Neural cell (in vitro differentiated cells): ENCODE measurements around the gene UTY. TPM values are rescaled to one million over a fixed set of nuclear protein-coding genes. Genes with fewer than 3 reads are reported as not detected.

Experiments used
- H2AFZ ChIP-seq: fragments of 200-600, 300-800 bp; sonication (generic), shearing (Covaris generic); 2 replicates; pipeline ENCODE4 v1.6.0; 2014; ENCODE audit warnings: low read depth, mild to moderate bottlenecking, antibody characterized with exemption, low read length, moderate library complexity
- H3F3A ChIP-seq: fragments of 200-600 bp; shearing (Covaris generic); 2 replicates; pipeline ENCODE4 v1.6.1; 2016; ENCODE audit warnings: mild to moderate bottlenecking, moderate library complexity, mixed read lengths, antibody characterized with exemption, low read length; ENCODE audit not compliant: insufficient read depth, poor library complexity, severe bottlenecking
- H3K27ac ChIP-seq: fragments of 200-600, 300-800 bp; sonication (generic), shearing (Covaris generic); 2 replicates; pipeline ENCODE4 v1.5.1; 2014; ENCODE audit warnings: mild to moderate bottlenecking, low read length, moderate library complexity
- H3K27me3 ChIP-seq: fragments of 300-800, 200-600 bp; sonication (generic), shearing (Covaris generic); 2 replicates; pipeline ENCODE4 v1.6.0; 2014; ENCODE audit warnings: mild to moderate bottlenecking, low read depth, low read length, moderate library complexity; ENCODE audit not compliant: insufficient read depth
- H3K36me3 ChIP-seq: fragments of 300-800, 200-600 bp; sonication (generic), shearing (Covaris generic); 2 replicates; pipeline ENCODE4 v1.5.1; 2014; ENCODE audit warnings: mild to moderate bottlenecking, antibody characterized with exemption, low read length, moderate library complexity; ENCODE audit not compliant: insufficient read depth
- H3K4me2 ChIP-seq: fragments of 300-800, 200-600 bp; sonication (generic), shearing (Covaris generic); 2 replicates; pipeline ENCODE4 v1.6.0; 2014; ENCODE audit warnings: mild to moderate bottlenecking, low read length
- H3K4me3 ChIP-seq: fragments of 300-800, 200-600 bp; sonication (generic), shearing (Covaris generic); 2 replicates; pipeline ENCODE4 v1.5.1; 2014; ENCODE audit warnings: mild to moderate bottlenecking, low read length, moderate library complexity
- H3K79me2 ChIP-seq: fragments of 200-600 bp; shearing (Covaris generic); replicated peaks from 2 replicates; pipeline ENCODE4 v1.6.0; 2014; ENCODE audit warnings: mild to moderate bottlenecking, low read length, moderate library complexity; ENCODE audit not compliant: insufficient read depth
- H3K9ac ChIP-seq: fragments of 300-800, 200-600 bp; sonication (generic), shearing (Covaris generic); 2 replicates; pipeline ENCODE4 v1.6.1; 2016; ENCODE audit warnings: mild to moderate bottlenecking, low read length, mixed read lengths
- H3K9me2 ChIP-seq: fragments of 200-600 bp; shearing (Covaris generic); 2 replicates; pipeline ENCODE4 v1.6.1; 2016; ENCODE audit warnings: mild to moderate bottlenecking, low read length, mixed read lengths; ENCODE audit not compliant: insufficient read depth
- H3K9me3 ChIP-seq: fragments of 200-600, 300-800 bp; sonication (generic), shearing (Covaris generic); 2 replicates; pipeline ENCODE4 v1.6.1; 2016; ENCODE audit warnings: mild to moderate bottlenecking, mixed run types, low read length, moderate library complexity, mixed read lengths
- H4K20me1 ChIP-seq: fragments of 200-600 bp; shearing (Covaris generic); 2 replicates; pipeline ENCODE4 v1.6.1; 2016; ENCODE audit warnings: mild to moderate bottlenecking, mixed run types; ENCODE audit not compliant: insufficient read depth
- CTCF ChIP-seq: fragments of 450-650 bp; IDR thresholded peaks from 2 replicates; pipeline ENCODE4 v1.5.1; 2014; ENCODE audit warnings: antibody characterized with exemption, mild to moderate bottlenecking, moderate library complexity; ENCODE audit not compliant: poor library complexity, severe bottlenecking
- EP300 ChIP-seq: fragments of 450-650 bp; conservative IDR thresholded peaks from 2 replicates; pipeline ENCODE4 v1.6.1; 2014; ENCODE audit warnings: antibody characterized with exemption, mild to moderate bottlenecking, moderate library complexity; ENCODE audit not compliant: poor library complexity, severe bottlenecking
- MXI1 ChIP-seq: fragments of 450-650 bp; conservative IDR thresholded peaks from 2 replicates; pipeline ENCODE4 v1.6.1; 2014; ENCODE audit warnings: antibody characterized with exemption, mild to moderate bottlenecking; ENCODE audit not compliant: poor library complexity, severe bottlenecking
- POLR2AphosphoS5 ChIP-seq: IDR thresholded peaks from 2 replicates; pipeline ENCODE4 v1.6.1; 2012
- RAD21 ChIP-seq: fragments of 450-650 bp; conservative IDR thresholded peaks from 2 replicates; pipeline ENCODE4 v1.6.1; 2014; ENCODE audit warnings: antibody characterized with exemption, mild to moderate bottlenecking, moderate library complexity
- SMC3 ChIP-seq: fragments of 450-650 bp; conservative IDR thresholded peaks from 2 replicates; pipeline ENCODE4 v1.6.1; 2014; ENCODE audit warnings: antibody characterized with exemption, mild to moderate bottlenecking, moderate library complexity; ENCODE audit not compliant: poor library complexity
- TAF1 ChIP-seq: IDR thresholded peaks from 2 replicates; pipeline ENCODE4 v1.6.1; 2012; ENCODE audit warnings: low read depth
- polyA plus RNA-seq: library from polyadenylated mRNA; depleted of rRNA; stranded (reverse); fragments of >200 nt; gene quantifications from 2 replicates; pipeline ENCODE4 v1.2.3, GENCODE V29; 2014
- TF ChIP-seq, protein P1 (sequence below): IDR thresholded peaks from 2 replicates; pipeline ENCODE4 v1.6.1; 2012; ENCODE audit warnings: borderline replicate concordance

UTY gene
- polyA plus RNA-seq, 1 donor from 2014 or later: 17.5 TPM

DNA sequence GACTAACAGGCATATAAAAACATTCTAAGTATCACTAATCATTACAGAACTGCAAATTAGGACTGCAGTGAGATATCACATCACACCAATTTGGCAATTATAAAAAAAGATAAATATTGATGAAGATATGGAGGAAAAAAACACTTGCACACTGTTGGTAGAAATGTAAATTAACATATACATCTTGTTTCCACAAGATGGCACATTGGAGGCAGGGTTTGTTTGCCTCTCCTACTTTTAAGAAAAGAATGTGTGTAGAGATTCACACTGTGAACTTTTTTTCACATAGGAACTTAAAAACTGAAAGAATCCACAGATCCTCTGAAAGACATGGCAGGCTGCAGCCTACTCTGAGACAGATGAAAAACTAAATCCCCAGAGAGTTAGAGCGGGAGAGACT, 21.4 kb upstream of the UTY start:
- no peaks in the 10 kb centered on the region for H3K36me3 ChIP-seq
- H3K9me3 ChIP-seq: no peaks in the 10 kb centered on the region
- no peak overlapping the region for H3K4me3 ChIP-seq
- H4K20me1 ChIP-seq: no peaks in the 10 kb centered on the region
- no peaks in the 10 kb centered on the region for H3K27me3 ChIP-seq
- H2AFZ ChIP-seq: no peak overlapping the region
- H3K9me2 ChIP-seq: no peaks in the 10 kb centered on the region
- no peaks in the 10 kb centered on the region for H3K79me2 ChIP-seq
- no peak for TF ChIP-seq POLR2AphosphoS5
- TF ChIP-seq CTCF: peak; percentile 36
- peak; percentile 35 for TF ChIP-seq SMC3
- peak; percentile 53 for TF ChIP-seq RAD21
- no peak for TF ChIP-seq TAF1
- no peaks in the 10 kb centered on the region for H3F3A ChIP-seq
- H3K27ac ChIP-seq: no peak overlapping the region
- H3K9ac ChIP-seq: no peak overlapping the region
- H3K4me2 ChIP-seq: no peak overlapping the region

DNA sequence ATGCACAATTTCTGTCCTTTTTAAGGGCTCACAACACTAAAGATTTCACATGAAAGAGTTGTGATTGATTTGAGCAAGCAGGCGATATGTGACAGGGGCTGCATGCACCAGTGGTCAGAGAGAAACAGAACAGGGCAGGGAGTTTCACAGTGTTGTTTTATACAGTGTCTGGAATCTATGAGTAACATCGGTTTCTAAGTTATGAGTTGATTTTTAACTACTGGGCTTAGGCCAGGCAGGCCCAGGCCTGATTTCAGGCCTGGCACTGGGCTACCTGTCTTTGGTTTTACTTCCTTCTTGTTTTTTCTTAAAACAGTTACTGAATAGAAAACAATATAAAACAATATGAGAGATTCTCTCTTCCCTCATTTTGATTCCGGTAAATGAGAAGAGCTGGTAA, 13.9 kb upstream of the UTY start:
- Histone ChIP-seq H3K4me2 (no peak overlapping the region), H3F3A (no peaks in the 10 kb centered on the region), H3K9me2 (no peaks in the 10 kb centered on the region), H3K27me3 (no peaks in the 10 kb centered on the region), H3K27ac (no peak overlapping the region), H3K36me3 (no peaks in the 10 kb centered on the region), H3K9ac (no peak overlapping the region), H4K20me1 (no peaks in the 10 kb centered on the region), H3K4me3 (no peak overlapping the region), H3K79me2 (no peaks in the 10 kb centered on the region), H2AFZ (no peak overlapping the region), H3K9me3 (no peaks in the 10 kb centered on the region)
- TF ChIP-seq SMC3 (no peak), MXI1 (no peak), TAF1 (no peak), POLR2AphosphoS5 (no peak)
- TF ChIP-seq, protein P1, sequence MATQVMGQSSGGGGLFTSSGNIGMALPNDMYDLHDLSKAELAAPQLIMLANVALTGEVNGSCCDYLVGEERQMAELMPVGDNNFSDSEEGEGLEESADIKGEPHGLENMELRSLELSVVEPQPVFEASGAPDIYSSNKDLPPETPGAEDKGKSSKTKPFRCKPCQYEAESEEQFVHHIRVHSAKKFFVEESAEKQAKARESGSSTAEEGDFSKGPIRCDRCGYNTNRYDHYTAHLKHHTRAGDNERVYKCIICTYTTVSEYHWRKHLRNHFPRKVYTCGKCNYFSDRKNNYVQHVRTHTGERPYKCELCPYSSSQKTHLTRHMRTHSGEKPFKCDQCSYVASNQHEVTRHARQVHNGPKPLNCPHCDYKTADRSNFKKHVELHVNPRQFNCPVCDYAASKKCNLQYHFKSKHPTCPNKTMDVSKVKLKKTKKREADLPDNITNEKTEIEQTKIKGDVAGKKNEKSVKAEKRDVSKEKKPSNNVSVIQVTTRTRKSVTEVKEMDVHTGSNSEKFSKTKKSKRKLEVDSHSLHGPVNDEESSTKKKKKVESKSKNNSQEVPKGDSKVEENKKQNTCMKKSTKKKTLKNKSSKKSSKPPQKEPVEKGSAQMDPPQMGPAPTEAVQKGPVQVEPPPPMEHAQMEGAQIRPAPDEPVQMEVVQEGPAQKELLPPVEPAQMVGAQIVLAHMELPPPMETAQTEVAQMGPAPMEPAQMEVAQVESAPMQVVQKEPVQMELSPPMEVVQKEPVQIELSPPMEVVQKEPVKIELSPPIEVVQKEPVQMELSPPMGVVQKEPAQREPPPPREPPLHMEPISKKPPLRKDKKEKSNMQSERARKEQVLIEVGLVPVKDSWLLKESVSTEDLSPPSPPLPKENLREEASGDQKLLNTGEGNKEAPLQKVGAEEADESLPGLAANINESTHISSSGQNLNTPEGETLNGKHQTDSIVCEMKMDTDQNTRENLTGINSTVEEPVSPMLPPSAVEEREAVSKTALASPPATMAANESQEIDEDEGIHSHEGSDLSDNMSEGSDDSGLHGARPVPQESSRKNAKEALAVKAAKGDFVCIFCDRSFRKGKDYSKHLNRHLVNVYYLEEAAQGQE: no peak

GRCh38 chrY:13492408-13492807, 12.6 kb upstream of the UTY start:
- Histone ChIP-seq H4K20me1 (no peaks in the 10 kb centered on the region), H3K9ac (no peak overlapping the region), H3K27me3 (no peaks in the 10 kb centered on the region), H2AFZ (no peak overlapping the region), H3K4me3 (no peak overlapping the region), H3K4me2 (no peak overlapping the region), H3F3A (no peaks in the 10 kb centered on the region), H3K79me2 (no peaks in the 10 kb centered on the region), H3K9me3 (no peaks in the 10 kb centered on the region), H3K27ac (no peak overlapping the region), H3K9me2 (no peaks in the 10 kb centered on the region), H3K36me3 (no peaks in the 10 kb centered on the region)
- no peak for TF ChIP-seq POLR2AphosphoS5
- TF ChIP-seq, protein P1: no peak
- no peak for TF ChIP-seq EP300
- no peak for TF ChIP-seq SMC3
- TF ChIP-seq TAF1: no peak
- no peak for TF ChIP-seq RAD21
